NCI-H1092 treated with DMSO at 0.1 percent for 48 hours (cell line): ENCODE results near the gene JADE2.
"Not testable (repeated sequence)": the region's sequence is repeated elsewhere in the genome, so short reads cannot be mapped to it uniquely, and the experiment has no call there.

Experiments
- DNase-seq: peaks from one replicate; lab custom pipeline; 2025; lab: John Stamatoyannopoulos, UW

JADE2 gene

DNA sequence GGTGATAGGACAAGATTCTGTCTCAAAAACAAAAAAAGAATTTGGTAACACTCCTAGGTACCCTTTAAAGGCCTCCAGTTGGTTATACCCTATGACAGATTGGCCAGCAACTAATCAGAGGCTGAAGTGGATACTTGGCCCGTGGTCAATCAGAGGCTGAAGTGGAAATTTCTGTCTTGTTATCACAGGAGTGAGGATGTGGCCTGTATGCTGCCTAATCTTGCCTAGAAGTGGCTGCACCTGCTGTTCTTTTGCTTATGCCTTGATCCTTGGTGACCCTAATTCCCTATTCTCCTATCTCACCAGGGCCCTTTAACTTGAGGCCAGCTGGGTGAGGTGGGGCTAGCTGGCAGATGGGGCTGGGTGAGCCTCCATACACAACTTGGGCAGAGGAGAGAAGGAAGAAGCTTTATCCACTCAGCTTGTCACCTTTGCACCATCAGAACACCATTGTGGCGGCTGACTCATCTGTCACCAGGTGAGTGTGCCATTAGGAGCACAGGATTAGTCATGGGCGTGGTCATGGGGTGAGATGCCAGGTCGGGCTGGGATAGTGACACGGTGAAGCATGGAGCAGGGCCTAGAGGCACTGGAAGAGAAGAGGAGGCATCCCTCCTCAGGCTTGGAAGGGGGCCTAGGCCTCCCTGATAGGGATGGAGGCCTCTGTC lies 65.7 kb downstream of the JADE2 start:
- DNase-seq, result no peak

DNA sequence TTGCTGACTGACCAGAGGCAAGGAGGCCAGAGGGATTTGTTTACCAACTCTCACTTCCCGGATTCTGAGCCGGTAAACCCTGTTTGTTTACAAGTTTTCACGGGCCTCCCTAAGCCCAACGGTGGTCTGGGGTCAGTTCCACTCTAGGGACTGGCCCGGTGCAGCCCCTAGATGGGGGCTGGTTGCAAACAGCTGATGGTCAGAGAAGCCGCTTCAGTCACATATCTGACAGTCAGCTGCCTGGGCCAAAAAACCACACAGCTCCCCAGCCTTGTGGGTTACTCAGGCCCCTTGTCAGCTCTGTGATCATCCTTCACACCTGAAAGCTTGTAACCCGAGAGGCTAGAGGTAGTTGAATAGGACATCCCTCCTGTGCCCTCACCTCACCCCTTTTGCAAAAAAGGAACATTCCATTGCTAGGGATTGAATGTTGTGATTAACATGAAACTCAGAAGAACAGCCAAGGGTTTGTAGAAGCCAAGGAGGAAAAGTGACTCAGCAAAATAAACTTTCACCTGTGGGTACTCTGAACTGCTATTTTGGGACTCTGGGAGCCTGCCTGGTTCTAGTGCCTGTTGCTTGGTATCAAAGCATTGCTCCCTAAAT lies 66.8 kb downstream of the JADE2 start:
- no peak for DNase-seq

DNA sequence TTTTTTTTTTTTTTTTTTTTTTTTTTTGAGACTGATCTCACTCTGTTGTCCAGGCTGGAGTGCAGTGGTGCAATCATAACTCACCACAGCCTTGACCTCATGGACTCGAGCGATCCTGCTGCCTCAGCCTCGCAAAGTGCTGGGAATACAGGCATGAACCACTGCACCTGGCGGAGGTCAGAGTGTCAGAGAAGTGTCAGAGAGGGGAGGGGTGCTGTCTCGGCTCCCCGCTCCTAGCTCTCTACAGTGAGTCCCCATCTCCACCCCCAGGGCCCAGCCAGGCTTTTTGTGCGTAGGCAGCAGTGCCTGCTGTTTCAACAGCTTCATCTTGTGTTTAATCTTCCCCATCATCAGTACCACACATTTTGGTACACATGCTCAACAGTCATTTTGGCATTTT lies 68.9 kb downstream of the JADE2 start:
- DNase-seq, result no peak

DNA sequence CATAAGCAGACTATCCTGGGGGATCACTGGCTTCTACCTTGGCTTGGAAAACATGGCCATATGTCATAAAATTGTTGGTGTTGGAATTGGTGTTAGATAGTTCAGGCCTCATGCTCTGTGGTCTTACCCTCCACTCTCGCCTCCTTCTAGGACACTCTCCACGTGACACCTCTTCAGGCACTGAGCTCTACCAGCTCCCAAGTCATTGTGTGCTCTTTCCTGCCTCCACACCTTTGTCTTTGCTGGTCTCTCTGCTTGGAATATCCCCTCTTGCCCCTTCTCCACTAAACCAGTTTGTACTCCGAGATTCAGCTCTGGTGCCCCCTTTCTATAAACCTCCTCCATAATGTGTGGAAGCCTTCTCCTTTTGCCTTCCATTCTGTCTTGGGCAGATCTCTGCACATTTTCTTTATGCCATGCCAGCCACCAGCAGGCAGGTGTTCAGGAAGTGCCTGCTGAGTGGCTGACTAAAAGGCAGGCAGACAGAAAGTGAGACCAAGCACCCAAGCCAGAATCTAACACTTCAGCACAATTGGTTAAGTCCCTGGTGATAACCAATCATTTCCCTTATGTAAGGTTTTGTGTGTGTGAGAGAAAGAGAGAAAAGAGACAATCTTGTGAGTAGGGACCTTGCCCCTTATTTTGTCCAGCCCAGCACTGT lies 69.5 kb downstream of the JADE2 start:
- peak; percentile 2 for DNase-seq

DNA sequence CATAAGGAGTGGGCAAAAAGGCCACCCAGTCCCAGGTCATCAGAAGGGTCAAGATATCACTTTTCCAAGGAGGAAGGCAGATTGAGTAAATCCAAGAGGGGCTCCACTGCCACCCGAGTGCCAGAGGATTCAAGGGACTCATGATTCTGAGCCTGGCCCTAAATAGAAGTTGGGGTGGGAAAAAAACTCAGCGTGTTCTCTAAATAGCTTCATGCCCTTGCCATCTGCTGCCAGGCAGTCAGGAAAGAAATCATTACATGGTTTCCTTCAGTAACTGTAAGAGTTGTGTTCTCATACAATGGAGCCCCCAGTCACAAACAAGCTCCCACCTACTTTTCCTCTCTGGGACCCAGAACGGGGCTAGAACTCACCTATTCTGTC lies 70.0 kb downstream of the JADE2 start:
- no peak for DNase-seq

DNA sequence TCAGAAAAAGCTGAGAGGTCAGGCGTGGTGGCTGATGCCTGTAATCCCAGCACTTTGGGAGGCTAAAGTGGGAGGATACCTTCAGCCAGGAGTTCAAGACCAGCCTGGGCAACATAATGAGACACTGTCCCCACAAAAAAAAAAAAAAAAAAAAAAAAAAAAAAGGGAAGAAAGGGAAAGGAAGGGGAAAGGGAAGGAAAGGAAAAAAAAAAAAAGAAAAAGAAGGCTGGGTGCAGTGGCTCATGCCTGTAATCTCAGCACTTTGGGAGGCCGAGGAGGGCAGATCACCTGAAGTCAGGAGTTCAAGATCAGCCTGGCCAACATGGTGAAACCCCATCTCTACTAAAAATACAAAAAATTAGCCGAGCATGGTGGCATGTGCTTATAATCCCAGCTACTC lies 74.3 kb downstream of the JADE2 start:
- DNase-seq, result not testable (repeated sequence)

DNA sequence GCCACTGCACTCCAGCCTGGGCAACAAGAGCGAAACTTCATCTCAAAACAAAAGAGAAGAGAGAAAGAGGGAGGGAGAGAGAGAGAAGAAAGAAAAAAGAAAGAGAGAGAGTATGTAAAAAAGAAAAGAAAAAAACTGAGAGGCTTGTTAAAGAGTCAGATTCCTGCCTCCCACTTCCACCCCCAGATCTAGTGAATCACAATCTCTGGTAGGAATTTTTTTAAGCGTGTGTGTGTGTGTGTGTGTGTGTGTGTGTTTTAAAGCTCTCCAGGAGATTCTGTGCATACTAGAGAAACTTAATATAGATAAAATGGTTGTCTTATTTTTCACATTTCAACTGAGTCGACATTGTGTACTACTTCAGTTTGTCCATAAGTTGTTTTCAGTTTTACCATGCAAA lies 75.1 kb downstream of the JADE2 start:
- no peak for DNase-seq

DNA sequence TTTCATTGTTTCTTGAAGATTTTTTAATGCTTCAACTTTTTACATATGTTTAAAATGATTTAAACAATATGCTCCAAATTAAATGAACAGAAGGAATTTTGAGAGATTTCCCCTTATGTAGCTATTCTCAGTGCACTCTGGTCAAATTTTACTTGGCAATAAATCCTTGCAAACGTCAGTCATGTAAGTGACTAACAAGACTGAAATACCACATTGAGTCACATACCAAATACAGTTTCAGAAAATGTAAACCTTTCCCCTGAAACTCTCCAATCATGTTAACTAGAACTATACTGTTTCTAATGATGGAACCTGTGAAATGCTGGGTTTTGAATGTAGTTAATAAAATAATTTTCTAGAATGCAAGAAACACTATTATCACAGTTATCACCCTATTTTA lies 77.6 kb downstream of the JADE2 start:
- DNase-seq, result no peak

DNA sequence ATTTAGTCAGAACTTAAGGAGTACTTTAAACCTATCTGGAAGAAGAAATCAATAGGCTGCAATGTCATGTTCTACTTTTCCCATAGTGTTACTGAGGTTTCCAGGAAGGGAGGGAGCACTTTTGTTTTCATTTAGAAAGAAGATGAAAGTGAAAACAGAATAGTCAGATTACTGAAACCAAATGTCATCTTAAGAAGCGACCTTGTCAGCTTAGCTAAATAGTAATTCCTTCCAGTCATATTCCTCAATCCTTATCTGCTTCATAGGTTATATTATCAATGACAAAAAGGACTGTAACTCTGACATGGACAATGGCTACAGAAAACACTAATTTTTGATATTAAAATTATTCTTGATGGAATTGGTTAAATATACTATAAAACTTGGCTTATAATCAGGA lies 79.4 kb downstream of the JADE2 start:
- DNase-seq, result no peak

DNA sequence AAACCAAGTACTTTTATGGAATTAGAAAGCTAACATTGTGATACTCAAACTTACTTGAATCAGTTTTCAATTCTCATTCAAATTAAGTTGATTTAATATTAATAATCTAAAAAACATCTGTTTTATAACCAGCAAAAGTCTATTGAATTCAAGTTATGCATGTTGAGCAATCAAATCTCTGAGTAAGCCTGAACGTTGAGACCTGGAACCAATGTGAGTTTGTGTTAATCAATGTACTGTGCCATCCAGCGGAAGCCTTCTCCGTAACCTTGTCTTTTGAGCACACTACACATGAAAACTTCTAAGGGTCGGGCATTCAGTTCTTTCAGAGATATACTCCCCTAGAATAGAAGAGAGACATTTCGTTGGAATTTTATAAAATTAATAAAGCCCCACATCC lies 81.3 kb downstream of the JADE2 start:
- DNase-seq, result no peak

DNA sequence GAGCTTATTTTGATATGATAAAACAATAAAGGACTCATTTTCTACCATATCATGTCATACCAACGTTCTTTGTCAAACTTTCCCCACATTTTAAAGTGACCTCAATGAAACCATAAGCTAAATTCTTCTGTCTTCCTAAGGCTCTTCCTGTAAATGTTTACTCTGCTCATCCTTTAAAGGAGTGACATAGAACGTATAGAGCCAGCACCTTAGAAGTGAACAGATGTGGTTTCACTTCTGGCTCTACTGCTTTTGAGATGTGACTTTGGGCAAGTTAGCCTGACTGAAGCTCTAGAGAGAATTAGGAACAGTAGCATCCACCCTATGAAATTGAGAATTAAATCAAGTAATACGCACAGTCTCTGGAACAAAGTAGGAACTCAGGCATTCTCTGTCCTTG lies 83.1 kb downstream of the JADE2 start:
- DNase-seq, result no peak

DNA sequence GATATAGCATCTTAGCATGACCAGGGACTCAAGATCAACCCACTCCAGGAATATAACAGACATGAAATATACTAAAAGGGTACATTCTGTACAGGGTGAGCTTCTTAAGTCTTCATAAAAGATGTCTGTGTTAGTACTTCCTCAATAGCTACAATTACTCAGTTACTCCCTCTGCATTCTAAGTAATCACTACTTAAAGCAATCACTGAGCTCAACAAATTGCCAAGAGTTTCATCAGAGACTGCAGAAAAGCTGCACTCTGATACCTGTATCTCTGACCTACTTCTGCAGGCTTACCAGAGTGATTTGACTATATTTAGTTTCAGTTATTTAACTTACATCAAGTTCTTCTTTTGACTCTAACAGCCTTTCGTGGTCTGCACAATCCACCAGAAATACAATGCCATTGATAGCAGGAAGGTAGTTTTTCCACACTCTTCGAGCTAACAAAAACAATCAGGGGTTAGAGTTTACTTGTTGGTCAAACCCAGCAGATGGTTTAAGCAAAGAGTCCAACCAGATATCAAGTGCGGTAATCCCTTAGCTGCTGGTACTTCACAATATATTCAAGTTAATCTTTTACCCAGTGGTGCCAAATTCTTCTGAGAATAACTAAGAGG lies 83.9 kb downstream of the JADE2 start:
- no peak for DNase-seq

DNA sequence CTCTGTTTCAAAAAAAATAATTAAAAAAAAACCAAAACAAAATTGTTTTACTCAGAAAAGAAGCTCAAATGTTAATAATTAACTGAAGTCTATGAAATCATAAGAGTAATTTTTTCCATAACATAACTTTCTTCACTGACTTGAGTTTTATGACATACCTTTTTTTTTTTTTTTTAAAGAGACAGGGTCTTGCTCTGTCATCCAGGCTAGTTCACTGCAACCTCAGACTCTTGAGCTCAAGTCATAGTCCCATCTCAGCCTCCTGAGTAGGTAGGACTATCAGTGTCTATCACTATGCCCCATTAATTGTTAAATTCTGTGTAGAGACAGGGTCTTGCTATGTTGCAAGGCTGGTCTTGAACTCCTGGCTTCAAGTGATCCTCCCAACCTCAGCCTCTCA lies 85.3 kb downstream of the JADE2 start:
- DNase-seq, result no peak

DNA sequence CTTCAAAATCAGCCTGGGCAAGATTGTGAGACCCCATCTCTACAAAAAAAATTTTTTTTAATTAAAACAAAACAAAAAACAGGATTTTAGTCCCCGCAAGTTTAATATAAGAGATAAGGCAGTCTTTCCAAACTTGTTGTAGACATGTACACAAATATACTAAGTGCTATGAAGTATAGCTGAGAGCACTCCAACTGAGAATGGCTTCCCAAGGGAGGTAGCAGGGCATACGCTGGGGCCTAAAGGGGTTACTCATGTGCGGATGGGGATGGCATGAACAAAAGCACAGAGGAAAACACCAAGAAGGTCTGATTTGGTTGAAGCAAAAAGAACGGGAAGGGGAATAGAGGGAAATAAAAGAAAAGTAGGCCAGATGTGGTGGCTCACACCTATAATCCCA lies 86.0 kb downstream of the JADE2 start:
- no peak for DNase-seq

DNA sequence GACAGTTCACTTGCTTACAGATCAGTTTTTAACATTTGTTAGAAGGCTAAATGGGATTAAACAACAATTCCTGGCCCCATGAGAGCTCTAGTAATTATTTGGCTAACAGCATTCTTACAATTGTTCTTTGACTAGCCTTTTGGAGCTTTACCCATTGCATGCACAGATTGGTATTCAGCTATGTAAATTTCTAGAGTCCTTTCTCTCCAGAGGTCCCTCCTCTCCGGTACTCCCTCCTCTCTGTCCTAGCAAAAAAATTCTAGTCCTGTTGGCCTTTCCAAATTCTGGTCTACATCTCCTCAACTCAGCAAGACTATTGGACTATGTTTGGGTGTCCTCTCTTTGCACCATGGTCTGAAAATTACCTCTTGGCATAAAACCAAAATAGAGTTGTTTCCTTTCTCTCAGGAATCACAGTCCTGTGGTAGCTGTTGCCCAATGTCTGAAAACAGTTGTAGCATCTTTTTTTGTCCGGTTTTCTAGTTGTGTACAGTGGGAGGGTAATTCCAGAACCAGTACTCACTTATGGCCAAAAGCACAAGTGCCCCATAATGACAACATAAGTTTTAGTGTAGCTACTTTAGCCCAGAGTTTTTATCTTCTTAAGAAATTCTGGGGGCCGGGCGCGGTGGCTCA lies 89.1 kb downstream of the JADE2 start:
- no peak for DNase-seq

DNA sequence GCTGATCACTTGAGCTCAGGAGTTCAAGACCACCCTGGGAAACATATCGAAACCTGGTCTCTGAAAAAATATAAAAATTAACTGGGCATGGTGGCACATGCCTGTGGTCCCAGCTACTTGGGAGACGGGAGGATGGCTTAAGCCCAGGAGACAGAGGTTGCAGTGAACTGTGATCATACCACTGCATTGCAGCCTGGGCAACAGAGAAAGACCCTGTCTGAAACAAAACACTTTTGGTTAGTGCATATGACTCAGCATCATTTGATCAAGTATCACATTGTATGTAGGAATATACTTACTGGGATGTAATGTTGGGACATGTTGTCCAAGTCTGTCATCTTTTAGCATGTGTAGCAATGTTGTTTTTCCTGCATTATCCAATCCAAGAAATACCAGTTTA lies 95.2 kb downstream of the JADE2 start:
- DNase-seq, result no peak

DNA sequence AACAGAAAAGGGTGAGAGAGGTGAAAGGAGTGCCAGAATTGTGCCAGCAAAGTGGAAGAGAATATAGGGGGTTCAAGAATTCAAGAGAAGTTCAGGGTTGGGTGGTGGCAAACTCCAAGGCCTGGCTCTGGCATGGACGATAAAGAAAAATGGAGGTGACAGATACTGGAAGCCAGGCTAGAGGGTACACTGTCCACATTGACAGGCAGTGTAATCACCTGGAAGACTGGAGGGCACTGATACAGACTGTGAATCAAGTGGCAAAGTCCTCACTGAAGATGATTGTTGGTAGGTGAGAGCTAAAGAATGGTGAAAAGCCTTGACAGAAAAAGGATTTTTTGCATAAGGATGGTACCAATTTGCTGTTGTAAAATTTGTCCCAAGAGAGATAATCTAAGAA lies 100.1 kb downstream of the JADE2 start:
- DNase-seq, result no peak

DNA sequence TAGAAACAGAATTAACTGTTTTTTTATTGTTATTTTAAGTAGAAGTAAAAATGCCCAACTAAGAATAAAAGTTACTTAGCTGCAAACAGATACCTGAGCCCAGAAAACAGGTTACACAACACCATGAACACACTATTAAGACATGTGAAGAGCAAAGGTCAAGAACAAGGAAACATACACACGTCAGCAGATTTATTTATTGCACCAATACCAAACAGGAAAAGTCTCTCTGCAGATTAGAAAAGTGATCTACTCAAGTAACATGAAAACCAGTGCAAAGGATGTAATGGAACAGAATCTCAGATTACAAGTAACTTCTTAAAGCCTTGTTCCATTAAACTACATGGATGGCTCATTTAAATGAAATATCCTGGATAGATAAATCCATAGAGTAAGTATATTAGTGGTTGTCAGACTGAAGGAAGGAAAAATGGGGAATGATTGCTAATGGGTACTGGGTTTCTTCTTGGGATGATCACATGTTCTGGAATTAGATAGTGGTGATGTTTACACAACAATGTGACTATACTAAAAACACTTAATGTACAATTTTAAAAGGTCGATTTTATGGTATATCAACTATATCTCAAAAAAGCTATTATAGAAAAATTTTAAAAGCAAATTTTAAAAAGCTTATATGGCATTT lies 101.0 kb downstream of the JADE2 start:
- DNase-seq, result no peak
